Fibroblast of skin of left quadriceps (primary cell): Measurements from ENCODE around the gene PRR29.
"Not testable (repeated sequence)": the region's sequence is repeated elsewhere in the genome, so short reads cannot be mapped to it uniquely, and the experiment has no call there.

Source experiments
- DNase-seq, 2 experiments: peaks; one replicate each; pipeline ENCODE4 v3.0.0-alpha.2; 2013; ENCODE audit warnings: low read depth in 2 of 2

Gene PRR29

DNA sequence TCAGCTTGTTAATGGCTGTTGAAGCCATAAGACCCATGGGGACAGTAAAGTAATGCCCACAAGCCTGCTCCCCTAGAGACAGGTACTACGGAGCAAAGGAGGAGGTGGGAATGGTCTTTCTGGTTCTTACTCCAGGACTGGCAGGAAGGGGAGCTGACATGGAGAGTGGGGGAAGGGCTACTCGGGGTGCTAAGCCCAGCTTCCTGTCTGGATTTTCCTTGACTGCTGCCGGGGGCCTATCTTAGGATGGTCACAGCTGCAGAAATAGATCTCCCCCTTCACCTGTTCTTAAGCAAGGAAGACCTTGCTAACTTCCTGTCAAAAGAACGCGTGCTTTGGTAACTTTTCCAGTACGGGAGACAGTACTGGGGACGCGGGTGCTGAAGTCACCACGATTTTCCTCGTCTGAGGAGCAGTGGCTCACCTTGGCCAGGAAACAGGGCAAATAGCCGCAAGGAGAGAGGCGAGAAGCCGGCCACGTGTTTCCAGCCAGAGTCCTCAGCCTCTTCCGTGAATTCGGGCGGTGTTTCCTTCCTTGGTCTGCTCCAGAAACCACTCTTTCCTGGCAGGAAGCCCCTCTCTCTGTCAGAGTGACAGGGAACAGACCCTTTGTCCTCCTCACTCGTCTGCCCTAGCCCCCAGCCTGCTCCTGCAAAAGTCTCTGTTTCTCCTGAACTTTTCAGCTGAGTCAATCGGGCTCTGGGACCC is 656 bp upstream of the PRR29 start:
- DNase-seq: no peak

DNA sequence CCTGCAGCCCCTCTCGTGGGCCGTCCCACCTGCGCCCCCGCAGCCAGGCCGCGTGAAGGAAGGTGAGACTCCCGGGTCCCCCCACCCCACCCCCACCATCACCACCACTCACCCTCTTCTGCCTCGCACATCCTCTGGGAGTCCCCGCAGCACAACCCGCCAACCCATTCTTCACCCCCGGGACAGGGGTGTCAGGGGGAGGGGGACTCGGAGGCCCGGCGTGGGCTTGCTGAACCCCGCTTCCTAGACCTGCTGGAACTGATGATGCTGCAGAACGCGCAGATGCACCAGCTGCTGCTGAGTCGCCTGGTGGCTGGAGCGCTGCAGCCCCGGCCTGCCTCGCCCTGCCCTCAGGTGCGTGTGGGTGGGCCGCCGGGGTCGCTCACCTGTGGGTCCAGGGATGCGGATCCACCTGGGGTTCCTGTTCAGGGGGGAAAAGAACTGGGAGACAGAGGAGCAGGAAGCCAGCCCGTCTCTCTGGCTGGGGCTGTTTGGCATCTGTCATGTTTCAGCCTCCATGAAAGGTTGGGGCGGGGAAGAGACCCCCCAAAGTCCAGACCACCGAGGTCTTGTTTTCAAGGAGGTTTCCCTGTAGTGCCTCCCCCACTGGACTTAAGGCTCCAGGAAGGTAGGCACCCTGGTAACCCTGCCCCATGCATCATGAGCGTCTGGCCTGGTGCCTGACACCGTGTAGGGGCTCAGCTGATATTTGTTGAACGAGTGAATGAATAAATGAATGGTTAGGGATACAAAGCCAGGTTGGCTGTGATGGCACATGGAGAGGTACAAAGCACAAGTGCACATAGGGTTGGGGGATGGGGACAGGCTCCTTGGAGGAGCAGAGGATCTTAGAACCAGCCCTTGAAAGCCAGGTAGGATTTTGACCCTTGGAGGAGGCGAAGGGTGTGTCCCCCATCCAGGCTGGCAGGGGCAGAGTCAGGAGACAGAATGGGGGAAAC is 849 bp downstream of the PRR29 start:
- DNase-seq: no peak

DNA sequence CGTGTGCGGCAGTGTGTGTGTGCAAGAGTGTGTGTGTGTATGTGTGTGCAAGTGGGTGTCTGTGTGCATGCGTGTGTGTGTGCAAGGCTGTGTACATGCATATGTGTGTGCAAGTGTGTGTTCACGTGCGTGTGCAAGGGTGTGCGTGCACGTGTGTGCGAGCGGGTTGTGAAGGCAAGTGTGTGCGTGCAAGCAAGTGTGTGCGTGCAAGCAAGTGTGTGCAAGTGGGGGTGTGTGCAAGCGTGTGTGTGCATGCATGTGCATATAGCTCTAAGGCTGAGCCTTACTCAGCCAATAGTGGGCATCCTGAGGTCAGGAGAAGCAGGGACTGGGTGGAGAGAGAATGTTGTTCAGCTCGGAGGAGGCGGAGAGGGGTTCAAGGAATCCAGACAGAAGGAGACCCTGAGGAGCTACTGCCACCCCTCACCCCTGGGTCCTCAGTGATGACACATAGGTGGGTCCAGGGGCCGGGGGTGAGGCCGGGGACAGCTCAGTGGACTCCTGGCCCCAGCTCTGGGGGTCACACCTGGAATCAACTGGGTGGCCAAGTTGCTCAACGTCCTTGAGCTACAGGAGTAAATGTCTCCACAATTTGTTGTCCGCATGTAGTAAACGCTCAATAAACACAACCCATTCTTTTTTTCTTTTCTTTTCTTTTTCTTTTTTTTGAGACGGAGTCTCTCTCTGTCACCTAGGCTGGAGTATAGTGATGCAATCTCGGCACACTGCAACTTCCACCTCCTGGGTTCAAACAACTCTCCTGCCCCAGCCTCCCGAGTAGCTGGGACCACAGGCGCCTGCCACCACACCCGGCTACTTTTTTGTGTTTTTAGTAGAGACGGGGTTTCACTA is 1.8 kb downstream of the PRR29 start:
- no peak for DNase-seq

DNA sequence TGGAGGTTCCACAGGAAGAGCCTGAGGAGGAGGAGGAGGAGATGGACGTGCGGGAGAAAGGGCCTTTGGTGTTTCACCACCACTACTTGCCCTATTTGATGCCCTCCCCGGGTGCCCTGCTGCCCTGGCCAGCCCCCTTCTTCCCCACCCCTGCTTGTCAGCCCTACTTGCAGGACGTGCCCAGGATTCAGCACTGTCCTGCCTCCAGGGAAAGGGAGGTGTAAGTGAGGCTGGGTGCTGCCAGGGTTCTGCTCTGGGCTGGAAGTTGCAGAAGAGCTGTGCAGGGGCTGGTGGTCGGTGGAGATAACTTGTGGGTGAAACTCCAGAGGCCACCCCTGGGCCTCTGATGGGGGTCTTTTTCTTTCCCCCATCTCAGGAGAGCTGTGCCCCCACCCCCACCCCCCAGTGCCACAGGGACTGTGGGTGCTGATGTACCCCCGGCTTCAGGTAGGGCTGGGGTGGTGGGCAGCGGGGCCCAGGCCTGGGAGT is 3.0 kb downstream of the PRR29 start:
- no peak for DNase-seq

- no peak for DNase-seq
Measured at GRCh38 chr17:64001763-64002529, 3.8 kb downstream of the PRR29 start.

DNA sequence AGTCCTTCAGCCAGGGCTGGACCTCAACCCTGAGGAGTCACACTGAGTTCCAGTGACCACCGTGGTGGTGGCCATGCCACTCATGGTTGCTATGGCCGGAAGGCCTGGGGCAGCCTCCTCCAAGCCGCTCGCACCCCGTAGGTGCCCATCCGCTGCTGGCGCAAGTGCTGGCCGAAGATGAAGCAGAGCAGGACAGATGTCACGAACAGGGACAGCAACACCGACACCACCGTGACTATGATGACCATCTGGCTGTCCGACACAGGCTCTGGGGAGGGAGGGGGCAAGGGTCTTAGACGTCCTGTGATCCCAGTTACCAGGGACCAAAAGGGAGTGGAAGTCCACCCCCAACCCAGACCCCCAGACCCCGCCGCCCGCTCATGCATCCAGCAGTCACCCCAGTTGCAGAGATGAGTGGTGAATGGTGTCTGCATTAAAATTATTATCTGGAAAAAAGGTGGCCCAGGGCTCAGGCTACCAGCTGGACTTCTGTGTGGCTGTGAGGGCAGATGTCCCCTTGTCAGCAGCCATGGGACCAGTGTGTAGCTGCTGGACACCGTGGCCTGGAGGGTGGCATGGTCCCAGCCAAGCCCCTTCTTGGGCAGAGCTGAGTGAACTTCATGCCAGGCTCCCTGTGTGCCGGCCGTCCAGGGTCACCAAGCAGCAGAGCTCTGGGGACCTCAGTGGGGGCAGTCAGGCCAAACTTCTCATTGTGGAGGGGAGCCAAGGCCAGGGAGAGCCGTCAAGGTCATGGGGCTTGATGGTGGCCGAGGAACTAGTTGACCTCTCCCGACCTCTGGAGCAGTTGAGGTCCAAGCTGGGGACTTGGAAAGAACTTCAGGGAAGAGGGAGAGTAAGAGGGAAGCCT is 4.7 kb downstream of the PRR29 start:
- no peak for DNase-seq

GRCh38 chr17:64003526-64004121 is 5.5 kb downstream of the PRR29 start:
- no peak for DNase-seq

GRCh38 chr17:64004218-64004770 is 6.1 kb downstream of the PRR29 start:
- no peak for DNase-seq

- DNase-seq: no peak
Measured at GRCh38 chr17:64004903-64005733, 7.0 kb downstream of the PRR29 start.

- DNase-seq: no peak
Measured at GRCh38 chr17:64005734-64006167, 7.6 kb downstream of the PRR29 start.

- DNase-seq: no peak
Measured at GRCh38 chr17:64006361-64007088, 8.4 kb downstream of the PRR29 start.

DNA sequence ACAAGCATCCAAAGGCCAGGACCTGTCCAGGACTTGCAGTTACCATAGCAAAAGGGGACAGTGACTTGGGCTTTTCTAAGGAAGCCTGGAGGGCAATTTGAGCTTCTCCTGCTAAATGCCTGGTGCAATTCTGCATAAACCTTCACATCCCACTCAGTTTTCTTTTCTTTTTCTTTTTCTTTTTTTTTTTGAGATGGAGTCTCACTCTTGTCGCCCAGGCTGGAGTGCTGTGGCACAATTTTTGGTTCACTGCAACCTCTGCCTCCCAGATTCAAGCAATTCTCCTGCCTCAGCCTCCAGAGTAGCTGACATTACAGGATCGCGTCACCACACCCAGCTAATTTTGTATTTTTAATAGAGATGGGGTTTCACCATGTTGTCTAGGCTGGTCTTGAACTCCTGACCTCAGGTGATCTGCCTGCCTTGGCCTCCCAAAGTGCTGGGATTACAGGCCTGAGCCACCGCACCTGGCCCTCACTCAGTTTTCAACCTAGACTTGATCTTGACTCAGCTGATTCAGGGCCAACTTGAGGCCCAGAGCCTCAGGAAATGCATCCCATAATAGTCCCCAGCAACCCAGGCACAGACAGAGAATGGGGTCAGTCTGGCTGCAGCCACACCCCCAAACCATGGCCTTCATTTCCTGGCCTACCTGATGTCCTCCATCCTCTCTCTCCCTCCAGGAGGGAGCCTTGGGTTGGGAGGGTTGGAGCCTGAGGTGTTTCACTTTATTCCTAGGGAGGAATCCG is 9.1 kb downstream of the PRR29 start:
- not testable (repeated sequence) for DNase-seq

DNA sequence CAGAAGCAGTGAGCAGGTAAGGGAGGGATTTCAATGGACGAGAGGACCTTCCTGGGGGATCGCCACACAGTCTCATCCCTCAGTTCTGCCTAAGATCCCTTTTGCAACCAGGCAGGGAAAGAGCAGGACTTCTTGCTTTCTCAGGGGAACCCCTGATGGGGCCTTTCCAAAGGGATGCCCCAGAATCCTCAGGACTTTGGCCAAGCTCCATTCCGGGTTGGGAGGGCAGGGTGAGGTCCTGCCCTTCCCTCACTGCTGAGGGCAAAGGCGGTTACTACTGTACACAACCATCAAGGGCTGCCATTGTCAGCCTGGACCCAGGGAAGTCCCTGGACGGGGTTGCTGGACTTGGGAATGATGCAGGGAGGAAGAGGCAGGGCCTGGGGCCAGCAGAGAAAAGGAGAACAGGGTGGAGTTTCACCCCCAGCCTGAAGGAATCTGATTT is 9.7 kb downstream of the PRR29 start:
- DNase-seq: no peak

DNA sequence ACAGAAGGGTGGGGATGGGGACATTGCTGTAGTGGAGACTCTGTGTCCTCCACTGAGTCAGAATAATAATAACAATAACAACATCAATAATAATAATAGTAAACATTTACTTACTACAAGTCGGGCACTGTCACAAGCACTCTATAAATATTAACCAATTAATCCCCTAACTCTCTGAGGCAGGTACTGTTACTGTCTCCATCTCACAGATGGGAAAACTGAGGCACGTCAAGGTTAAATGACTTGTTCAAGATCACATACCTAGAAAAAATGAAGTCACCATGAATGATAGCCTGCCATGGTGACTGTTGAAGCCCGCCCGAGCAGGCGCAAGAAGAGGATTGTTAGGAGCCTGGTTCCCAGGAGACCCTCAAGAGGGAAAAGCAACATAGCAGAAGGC is 10.2 kb downstream of the PRR29 start:
- no peak for DNase-seq

DNA sequence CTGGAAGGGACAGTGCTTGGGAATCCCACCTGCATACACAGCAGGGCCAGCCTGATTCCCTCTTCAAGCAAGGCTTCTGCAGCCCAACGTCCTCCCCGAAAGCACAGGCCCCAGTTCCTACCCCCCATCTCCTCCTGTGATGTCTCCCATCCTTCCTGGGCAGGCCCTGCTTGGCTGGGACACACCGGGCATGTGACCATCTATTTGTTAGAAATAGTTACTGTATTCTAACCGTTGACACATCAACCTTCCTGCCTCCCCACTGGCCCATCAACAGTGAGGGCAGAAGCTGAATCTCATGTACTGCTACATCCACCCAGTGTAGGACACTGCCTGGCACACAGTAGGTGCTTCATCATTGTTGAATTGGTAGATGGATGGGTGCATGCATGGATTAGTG is 10.7 kb downstream of the PRR29 start:
- no peak for DNase-seq

GRCh38 chr17:64009571-64010402 is 11.6 kb downstream of the PRR29 start:
- no peak for DNase-seq
